Lower lobe of right lung (tissue), 2 donors: Measurements from ENCODE around the gene PDGFRA. TPM values are rescaled to one million over a fixed set of nuclear protein-coding genes. Genes with fewer than 3 reads are reported as not detected.
"Not testable (repeated sequence)": the region's sequence is repeated elsewhere in the genome, so short reads cannot be mapped to it uniquely, and the experiment has no call there.

ENCODE experiments used
- ATAC-seq, 2 donors: fragments of 200-7000 bp; cut with Tn5 transposase; one replicate each; pipeline ENCODE4 v1.9.1; 2020 to 2022; ENCODE audit warnings: mild to moderate bottlenecking in 2 of 2, moderate library complexity in 2 of 2
- DNase-seq: peaks from one replicate; pipeline ENCODE4 v3.0.0-alpha.2; 2020
- H3K27ac ChIP-seq: fragments of 200-600 bp; one replicate; pipeline ENCODE4 v1.8.0; 2022
- H3K27me3 ChIP-seq: fragments of 200-600 bp; one replicate; pipeline ENCODE4 v1.8.0; 2022; ENCODE audit warnings: low read depth
- H3K36me3 ChIP-seq: fragments of 200-600 bp; one replicate; pipeline ENCODE4 v1.8.0; 2022; ENCODE audit warnings: mild to moderate bottlenecking
- H3K4me1 ChIP-seq: fragments of 200-600 bp; one replicate; pipeline ENCODE4 v1.8.0; 2022
- H3K4me3 ChIP-seq: fragments of 200-600 bp; one replicate; pipeline ENCODE4 v1.8.0; 2022; ENCODE audit warnings: mild to moderate bottlenecking
- H3K9me3 ChIP-seq: fragments of 200-600 bp; one replicate; pipeline ENCODE4 v1.8.0; 2022
- intact Hi-C: fragments of 100-400 bp; cut with DNase I; formaldehyde crosslinking; loops from one replicate; pipeline ENCODE4 v1.11.0; 2022
- total RNA-seq: library from RNA; stranded (reverse); fragmentation: NEBNext Ultra II Directional; extraction: Animal tissue kit (Norgen Biotek cat#: 25700); gene quantifications from one replicate; pipeline ENCODE4 v1.2.1, GENCODE V29; 2021
- TF ChIP-seq, protein P1 (sequence below): fragments of 200-600 bp; IDR thresholded peaks from one replicate; pipeline ENCODE4 v1.8.0; 2022; ENCODE audit warnings: antibody characterized with exemption, mild to moderate bottlenecking
- donor health status: DM: no; HTN: yes; CAD: no; lungs with severe emphysema.

Gene PDGFRA
- total RNA-seq, 1 donor from 2014 or later: 69.5 TPM

DNA sequence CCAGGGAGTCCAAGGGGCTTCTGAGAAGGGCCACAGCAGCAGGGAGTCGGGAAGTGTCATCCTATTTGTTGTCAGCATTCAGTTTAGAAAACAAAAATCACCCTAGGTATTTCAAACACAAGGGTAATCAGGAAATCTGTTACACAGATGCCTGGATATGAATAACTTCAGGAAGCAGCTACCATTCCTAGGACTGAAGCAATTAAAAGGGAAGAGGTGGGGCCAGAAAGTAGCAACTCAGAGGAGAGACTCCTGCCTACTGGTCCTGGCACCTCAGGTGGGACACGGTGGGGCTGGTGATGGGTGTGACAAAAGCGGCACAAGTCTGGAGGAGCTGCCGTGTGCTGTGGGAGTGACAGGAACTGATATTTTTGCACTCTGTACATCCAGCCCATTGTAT is 107.9 kb downstream of the PDGFRA start:
- H3K9me3 ChIP-seq: no peaks in the 10 kb centered on the region
- H3K36me3 ChIP-seq: no peaks in the 10 kb centered on the region
- TF ChIP-seq, protein P1, sequence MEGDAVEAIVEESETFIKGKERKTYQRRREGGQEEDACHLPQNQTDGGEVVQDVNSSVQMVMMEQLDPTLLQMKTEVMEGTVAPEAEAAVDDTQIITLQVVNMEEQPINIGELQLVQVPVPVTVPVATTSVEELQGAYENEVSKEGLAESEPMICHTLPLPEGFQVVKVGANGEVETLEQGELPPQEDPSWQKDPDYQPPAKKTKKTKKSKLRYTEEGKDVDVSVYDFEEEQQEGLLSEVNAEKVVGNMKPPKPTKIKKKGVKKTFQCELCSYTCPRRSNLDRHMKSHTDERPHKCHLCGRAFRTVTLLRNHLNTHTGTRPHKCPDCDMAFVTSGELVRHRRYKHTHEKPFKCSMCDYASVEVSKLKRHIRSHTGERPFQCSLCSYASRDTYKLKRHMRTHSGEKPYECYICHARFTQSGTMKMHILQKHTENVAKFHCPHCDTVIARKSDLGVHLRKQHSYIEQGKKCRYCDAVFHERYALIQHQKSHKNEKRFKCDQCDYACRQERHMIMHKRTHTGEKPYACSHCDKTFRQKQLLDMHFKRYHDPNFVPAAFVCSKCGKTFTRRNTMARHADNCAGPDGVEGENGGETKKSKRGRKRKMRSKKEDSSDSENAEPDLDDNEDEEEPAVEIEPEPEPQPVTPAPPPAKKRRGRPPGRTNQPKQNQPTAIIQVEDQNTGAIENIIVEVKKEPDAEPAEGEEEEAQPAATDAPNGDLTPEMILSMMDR: no peak
- no peaks in the 10 kb centered on the region for H3K4me1 ChIP-seq
- H3K27me3 ChIP-seq: no peaks in the 10 kb centered on the region
- H3K27ac ChIP-seq: no peak overlapping the region
- no peak for ATAC-seq
- intact Hi-C loops: no loop called here
- no peak overlapping the region for H3K4me3 ChIP-seq
- no peak for DNase-seq

GRCh38 chr4:54342067-54342466 is 113.0 kb downstream of the PDGFRA start:
- intact Hi-C loops, ATAC-seq, H3K27me3 ChIP-seq: not testable (repeated sequence)

More at GRCh38 chr4:54342067-54342466, 113.0 kb downstream of the PDGFRA start:
- H3K27ac ChIP-seq, H3K4me3 ChIP-seq, DNase-seq, H3K9me3 ChIP-seq, H3K4me1 ChIP-seq, H3K36me3 ChIP-seq: not testable (repeated sequence)

Other genes with a start within 250 kb of the PDGFRA start
- gene CHIC2, start 164.7 kb upstream of the PDGFRA start, total RNA-seq: 30.1 TPM
- not detected for gene GSX2, start 129.1 kb upstream of the PDGFRA start, total RNA-seq